ENCODE measurements around the gene ABHD17A.
A peak's percentile ranks its signal among the peaks of the same experiment; 100 is the strongest.

ABHD17A gene

GRCh38 chr19:1863638-1864479 lies 21.4 kb downstream of the ABHD17A start:
- DNase-seq (ENCODE audit: low spot score) = peak; percentile 99
- TF ChIP-seq CTCF (IDR thresholded peaks at IDR 0.05; ENCODE audit: extremely low read depth, insufficient read depth, missing control alignments) = no peak
- in situ Hi-C loops (cut with MboI; ENCODE audit: low pct_unique_long_range_greater_than_20kb, low sequenced_read_pairs, unreplicated experiment) = no loop called here

- in situ Hi-C loops (cut with MboI; ENCODE audit: low pct_unique_long_range_greater_than_20kb, low sequenced_read_pairs, unreplicated experiment) = no loop called here
- TF ChIP-seq CTCF (IDR thresholded peaks at IDR 0.05; ENCODE audit: extremely low read depth, insufficient read depth, missing control alignments) = no peak
- DNase-seq (ENCODE audit: low spot score) = no peak
Observed at GRCh38 chr19:1863328-1863637, 22.0 kb downstream of the ABHD17A start, which contains the start of gene KLF16. Gene KLF16, minus strand, starts transcription at chr19:1863579. Its CDS starts 82 bp downstream, at chr19:1863497.

GRCh38 chr19:1862424-1863327 lies 22.6 kb downstream of the ABHD17A start:
- peak; percentile 88 for DNase-seq (ENCODE audit: low spot score)
- peak; percentile 9 for TF ChIP-seq CTCF (IDR thresholded peaks at IDR 0.05; ENCODE audit: extremely low read depth, insufficient read depth, missing control alignments)
- in situ Hi-C loops (cut with MboI; ENCODE audit: low pct_unique_long_range_greater_than_20kb, low sequenced_read_pairs, unreplicated experiment) = no loop called here

GRCh38 chr19:1862068-1862423 lies 23.2 kb downstream of the ABHD17A start:
- no peak for TF ChIP-seq CTCF (IDR thresholded peaks at IDR 0.05; ENCODE audit: extremely low read depth, insufficient read depth, missing control alignments)
- DNase-seq (ENCODE audit: low spot score) = no peak
- in situ Hi-C loops (cut with MboI; ENCODE audit: low pct_unique_long_range_greater_than_20kb, low sequenced_read_pairs, unreplicated experiment) = no loop called here

- in situ Hi-C loops (cut with MboI; ENCODE audit: low pct_unique_long_range_greater_than_20kb, low sequenced_read_pairs, unreplicated experiment) = no loop called here
- TF ChIP-seq CTCF (IDR thresholded peaks at IDR 0.05; ENCODE audit: extremely low read depth, insufficient read depth, missing control alignments) = no peak
- DNase-seq (ENCODE audit: low spot score) = no peak
Observed at GRCh38 chr19:1861599-1862031, 23.7 kb downstream of the ABHD17A start.

- DNase-seq (ENCODE audit: low spot score) = no peak
- in situ Hi-C loops (cut with MboI; ENCODE audit: low pct_unique_long_range_greater_than_20kb, low sequenced_read_pairs, unreplicated experiment) = no loop called here
- no peak for TF ChIP-seq CTCF (IDR thresholded peaks at IDR 0.05; ENCODE audit: extremely low read depth, insufficient read depth, missing control alignments)
Observed at GRCh38 chr19:1860821-1861598, 24.3 kb downstream of the ABHD17A start.

Data from GM13977 (cell line).